Measurements from ENCODE around the gene HGFAC.

The HGFAC gene

GRCh38 chr4:3446631-3447320, 5.0 kb downstream of the HGFAC start:
- no peak overlapping the region for H3K4me3 ChIP-seq (ENCODE audit: low read depth, low read length)
- no peak for DNase-seq (ENCODE audit: low read depth)
- TF ChIP-seq CTCF (IDR thresholded peaks at IDR 0.05; ENCODE audit: control insufficient read depth, extremely low read depth, insufficient read depth): no peak

- no peak for DNase-seq (ENCODE audit: low read depth)
- H3K4me3 ChIP-seq (ENCODE audit: low read depth, low read length): no peak overlapping the region
- TF ChIP-seq CTCF (IDR thresholded peaks at IDR 0.05; ENCODE audit: control insufficient read depth, extremely low read depth, insufficient read depth): no peak
Observed at GRCh38 chr4:3447431-3448395, 5.9 kb downstream of the HGFAC start.

- DNase-seq (ENCODE audit: low read depth): no peak
- H3K4me3 ChIP-seq (ENCODE audit: low read depth, low read length): no peak overlapping the region
- no peak for TF ChIP-seq CTCF (IDR thresholded peaks at IDR 0.05; ENCODE audit: control insufficient read depth, extremely low read depth, insufficient read depth)
Observed at GRCh38 chr4:3449047-3449573, 7.3 kb downstream of the HGFAC start.

DNA sequence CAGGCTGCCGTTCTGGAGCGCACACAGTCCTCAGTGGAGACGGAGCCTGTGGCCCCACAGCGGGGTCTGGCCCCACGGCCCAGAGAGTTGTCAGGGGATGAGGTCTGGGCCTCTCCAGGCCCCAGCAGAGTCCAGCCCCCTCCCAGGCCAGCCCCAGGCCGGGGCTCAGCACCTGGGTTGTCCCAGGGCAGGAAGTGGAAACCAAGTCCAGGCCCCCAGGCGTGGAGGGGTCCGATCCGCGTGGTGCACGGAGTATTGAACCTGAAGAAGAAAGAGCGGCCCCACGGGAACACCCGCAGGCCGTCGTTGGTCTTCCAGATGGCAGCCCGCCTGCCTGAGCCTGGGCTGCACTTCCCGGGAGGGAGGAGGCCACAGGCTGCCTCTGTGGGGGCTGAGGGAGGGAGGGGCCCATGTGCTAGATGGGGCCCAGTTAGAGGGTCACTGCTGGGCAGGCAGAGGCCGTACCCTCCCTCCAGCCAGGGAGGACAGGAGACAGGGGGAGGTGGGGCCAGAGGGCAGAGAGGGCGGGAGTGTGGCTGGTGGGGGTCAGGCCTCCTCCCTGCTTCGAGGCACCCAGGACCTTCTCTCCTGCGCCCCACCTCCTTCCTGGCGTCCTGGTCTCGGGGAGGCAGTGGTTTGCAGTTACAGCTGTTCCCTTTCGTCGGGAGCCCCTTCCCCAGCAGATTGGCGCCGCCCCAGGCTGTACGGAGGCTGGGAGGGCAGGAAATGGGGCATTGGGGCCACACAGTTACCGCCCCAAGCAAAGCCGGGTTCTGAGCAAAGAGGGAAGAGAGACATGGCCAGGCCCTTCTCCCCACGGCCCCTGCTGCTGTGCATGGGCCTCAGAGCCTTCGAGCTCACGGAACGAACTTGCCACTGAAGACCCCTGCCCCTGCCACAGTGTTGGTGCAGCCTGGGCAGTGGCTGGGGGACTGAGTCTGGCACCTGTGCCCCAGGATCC, 8.1 kb downstream of the HGFAC start:
- DNase-seq (ENCODE audit: low read depth): no peak
- no peak overlapping the region for H3K4me3 ChIP-seq (ENCODE audit: low read depth, low read length)
- TF ChIP-seq CTCF (IDR thresholded peaks at IDR 0.05; ENCODE audit: control insufficient read depth, extremely low read depth, insufficient read depth): no peak

DNA sequence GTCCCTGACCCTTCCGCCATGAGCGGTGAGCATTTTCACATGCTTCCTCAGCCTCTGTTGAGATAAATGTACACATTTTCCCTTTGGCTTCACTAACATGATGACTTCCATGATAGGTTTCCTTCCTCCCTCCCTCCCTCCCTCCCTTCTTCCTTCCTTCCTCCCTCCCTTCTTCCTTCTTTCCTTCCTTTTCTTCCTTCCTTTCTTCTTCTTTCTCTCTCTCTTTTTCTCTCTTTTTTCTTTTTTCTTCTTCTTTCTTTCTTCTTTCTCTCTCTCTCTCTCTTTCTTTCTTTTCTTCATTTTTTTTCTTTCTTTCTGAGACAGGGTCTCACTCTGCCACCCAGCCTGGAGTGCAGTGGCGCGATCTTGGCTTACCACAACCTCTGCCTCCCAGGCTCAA, 8.9 kb downstream of the HGFAC start:
- TF ChIP-seq CTCF (IDR thresholded peaks at IDR 0.05; ENCODE audit: control insufficient read depth, extremely low read depth, insufficient read depth): no peak
- H3K4me3 ChIP-seq (ENCODE audit: low read depth, low read length): no peak overlapping the region
- DNase-seq (ENCODE audit: low read depth): no peak

DNA sequence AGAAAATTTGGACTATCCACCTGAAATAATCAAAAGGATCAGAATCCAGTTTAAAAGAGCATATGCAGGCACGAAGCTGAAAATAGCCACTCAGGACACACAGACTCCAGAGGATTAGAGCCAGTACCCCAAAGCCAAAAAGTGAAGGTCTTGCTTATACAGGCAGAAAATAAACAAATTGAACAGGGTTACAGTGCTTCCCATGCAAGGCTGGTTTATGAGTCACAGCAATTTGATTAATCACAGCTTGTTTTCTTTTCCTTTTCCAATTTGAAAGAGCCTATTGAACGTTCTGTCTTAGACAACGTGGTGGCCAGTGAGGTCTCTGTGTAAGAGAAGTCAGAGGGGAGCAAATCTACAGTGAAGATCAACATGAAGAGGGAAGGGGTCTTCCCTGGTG, 10.2 kb downstream of the HGFAC start:
- no peak overlapping the region for H3K4me3 ChIP-seq (ENCODE audit: low read depth, low read length)
- no peak for DNase-seq (ENCODE audit: low read depth)
- TF ChIP-seq CTCF (IDR thresholded peaks at IDR 0.05; ENCODE audit: control insufficient read depth, extremely low read depth, insufficient read depth): no peak

Measured in LNCaP clone FGC (cell line).